CD4-positive, CD25-positive, alpha-beta regulatory T cell (primary cell): Measurements from ENCODE around the gene RAB3C. TPM values are rescaled to one million over a fixed set of nuclear protein-coding genes. Genes with fewer than 3 reads are reported as not detected.
A peak's percentile ranks its signal among the peaks of the same experiment; 100 is the strongest.

Experiments
- ATAC-seq, 2 donors: fragments of 150-1000 bp; cut with Tn5 transposase; one replicate each; pipeline ENCODE4 v1.10.0; 2021; ENCODE audit warnings: low read depth in 2 of 2, moderate number of reproducible peaks in 2 of 2, moderate library complexity in 1 of 2
- DNase-seq, 3 donors: peaks; one replicate each; pipeline versions ENCODE4 v3.0.0 to v3.0.0-alpha.2; 2012 to 2022; ENCODE audit warnings: mixed read lengths in 1 of 3
- H3K27ac ChIP-seq: one replicate; pipeline ENCODE4 v1.7.0; 2013; ENCODE audit warnings: mild to moderate bottlenecking, low read length; ENCODE audit not compliant: insufficient read depth, poor library complexity, severe bottlenecking
- H3K27me3 ChIP-seq: one replicate; pipeline ENCODE4 v1.7.0; 2013; ENCODE audit warnings: low read length; ENCODE audit not compliant: control insufficient read depth, insufficient read depth
- H3K36me3 ChIP-seq: one replicate; pipeline ENCODE4 v1.7.0; 2013; ENCODE audit warnings: mild to moderate bottlenecking, low read length, moderate library complexity; ENCODE audit not compliant: control insufficient read depth, insufficient read depth
- H3K4me1 ChIP-seq: 2 replicates; pipeline ENCODE4 v1.7.0; 2013; ENCODE audit warnings: mild to moderate bottlenecking, low read length; ENCODE audit not compliant: insufficient read depth, control insufficient read depth, poor library complexity, severe bottlenecking
- H3K4me3 ChIP-seq: one replicate; pipeline ENCODE4 v1.7.0; 2013; ENCODE audit warnings: low read depth, mild to moderate bottlenecking, low read length, moderate library complexity
- H3K9me3 ChIP-seq, 2 experiments: 1 replicate in 1 of 2; 2 replicates in 1 of 2; pipeline ENCODE4 v1.7.0; 2013; ENCODE audit warnings: low read length in 2 of 2, mild to moderate bottlenecking in 1 of 2, moderate library complexity in 1 of 2; ENCODE audit not compliant: control insufficient read depth in 2 of 2
- H3K27ac Mint-ChIP-seq, 3 donors: one replicate each; pipeline ENCODE4 v1.8.0; 2020 to 2022; ENCODE audit warnings: mild to moderate bottlenecking in 3 of 3, mixed read lengths in 3 of 3, moderate library complexity in 2 of 3
- H3K27me3 Mint-ChIP-seq: one replicate; pipeline ENCODE4 v1.8.0; 2022; ENCODE audit warnings: mild to moderate bottlenecking, mixed read lengths
- H3K36me3 Mint-ChIP-seq: one replicate; pipeline ENCODE4 v1.8.0; 2020; ENCODE audit warnings: mixed read lengths
- H3K4me1 Mint-ChIP-seq, 4 donors: one replicate each; pipeline ENCODE4 v1.8.0; 2020 to 2022; ENCODE audit warnings: mixed read lengths in 4 of 4, mild to moderate bottlenecking in 1 of 4
- H3K4me3 Mint-ChIP-seq, 4 donors: one replicate each; pipeline ENCODE4 v1.8.0; 2020 to 2022; ENCODE audit warnings: mild to moderate bottlenecking in 4 of 4, mixed read lengths in 4 of 4, moderate library complexity in 3 of 4
- H3K9me3 Mint-ChIP-seq, 7 donors: one replicate each; pipeline ENCODE4 v1.8.0; 2020 to 2022; ENCODE audit warnings: mixed read lengths in 7 of 7, mild to moderate bottlenecking in 3 of 7, moderate library complexity in 2 of 7
- polyA plus RNA-seq, 4 donors: library from polyadenylated mRNA; unstranded; fragments of 300-500 nt; fragmentation: Illumina TruSeq; gene quantifications; one replicate each; pipeline ENCODE4 v1.2.3, GENCODE V29; 2021
- total RNA-seq: library from RNA; stranded (reverse); gene quantifications from one replicate; pipeline ENCODE4 v1.2.3, GENCODE V29; 2022

The RAB3C gene
- total and polyA plus RNA-seq, 5 donors from 2014 or later, result not detected

GRCh38 chr5:58754250-58754649 lies 171.4 kb downstream of the RAB3C start:
- Histone ChIP-seq H3K27me3 (no peaks in the 10 kb centered on the region), H3K4me3 (no peak overlapping the region), H3K4me1 (no peaks in the 10 kb centered on the region), H3K36me3 (no peaks in the 10 kb centered on the region), H3K27ac (no peak overlapping the region), H3K9me3 (no peaks in the 10 kb centered on the region)
- DNase-seq (no peak), ATAC-seq (no peak)
- Mint-ChIP-seq H3K4me1 (peaks cover 0 to 7% (median 3%) of the 10 kb centered on the region in 4 donors), H3K36me3 (no peaks in the 10 kb centered on the region), H3K9me3 (peaks cover 0 to 6% (median 0%) of the 10 kb centered on the region in 7 donors), H3K4me3 (no peak overlapping the region), H3K27ac (no peak overlapping the region), H3K27me3 (peaks cover 4% of the 10 kb centered on the region)

- no peak for DNase-seq
- H3K4me3 ChIP-seq, result no peak overlapping the region
- peaks cover 4% of the 10 kb centered on the region for H3K27me3 Mint-ChIP-seq
- no peaks in the 10 kb centered on the region for H3K36me3 ChIP-seq
- no peaks in the 10 kb centered on the region for H3K9me3 ChIP-seq
- ATAC-seq, result no peak
- H3K27ac ChIP-seq, result no peak overlapping the region
- H3K27me3 ChIP-seq, result no peaks in the 10 kb centered on the region
- no peaks in the 10 kb centered on the region for H3K4me1 ChIP-seq
- H3K9me3 Mint-ChIP-seq, result peaks cover 0 to 6% (median 0%) of the 10 kb centered on the region in 7 donors
- no peaks in the 10 kb centered on the region for H3K36me3 Mint-ChIP-seq
- no peak overlapping the region for H3K4me3 Mint-ChIP-seq
- H3K4me1 Mint-ChIP-seq, result peaks cover 11 to 18% (median 14%) of the 10 kb centered on the region in 4 donors
- no peak overlapping the region for H3K27ac Mint-ChIP-seq
These were observed 172.5 kb downstream of the RAB3C start for GRCh38 chr5:58755397-58755796.

GRCh38 chr5:58759745-58760144 lies 176.9 kb downstream of the RAB3C start:
- Histone ChIP-seq H3K4me1 (no peaks in the 10 kb centered on the region), H3K4me3 (peak overlapping the region; percentile 84), H3K36me3 (no peaks in the 10 kb centered on the region), H3K27ac (no peak overlapping the region), H3K27me3 (no peaks in the 10 kb centered on the region), H3K9me3 (no peaks in the 10 kb centered on the region)
- peaks cover 0 to 3% (median 0%) of the 10 kb centered on the region in 7 donors for H3K9me3 Mint-ChIP-seq
- no peaks in the 10 kb centered on the region for H3K36me3 Mint-ChIP-seq
- peak overlapping the region; percentile 39 to 88 (median 55) for H3K27ac Mint-ChIP-seq
- DNase-seq (peak in 2 of 3 donors; percentile 9 to 61), ATAC-seq (peak in 1 of 2 donors; percentile 25)
- H3K4me3 Mint-ChIP-seq, result peak overlapping the region; percentile 65 to 79 (median 72)
- H3K27me3 Mint-ChIP-seq, result peaks cover 2% of the 10 kb centered on the region
- peaks cover 17 to 24% (median 21%) of the 10 kb centered on the region in 4 donors for H3K4me1 Mint-ChIP-seq

- H3K36me3 ChIP-seq, result no peaks in the 10 kb centered on the region
- no peaks in the 10 kb centered on the region for H3K27me3 Mint-ChIP-seq
- peak overlapping the region; percentile 84 for H3K4me3 ChIP-seq
- peaks cover 0 to 3% (median 0%) of the 10 kb centered on the region in 7 donors for H3K9me3 Mint-ChIP-seq
- H3K4me1 ChIP-seq, result no peaks in the 10 kb centered on the region
- ATAC-seq (no peak), DNase-seq (no peak)
- peak overlapping the region; percentile 65 to 79 (median 72) for H3K4me3 Mint-ChIP-seq
- H3K36me3 Mint-ChIP-seq, result no peaks in the 10 kb centered on the region
- H3K27me3 ChIP-seq, result no peaks in the 10 kb centered on the region
- H3K4me1 Mint-ChIP-seq, result peaks cover 17 to 24% (median 21%) of the 10 kb centered on the region in 4 donors
- no peak overlapping the region for H3K27ac ChIP-seq
- H3K9me3 ChIP-seq, result no peaks in the 10 kb centered on the region
- peak overlapping the region; percentile 39 to 88 (median 55) for H3K27ac Mint-ChIP-seq
These were observed 177.3 kb downstream of the RAB3C start for GRCh38 chr5:58760222-58760621.

GRCh38 chr5:58761407-58761806 lies 178.5 kb downstream of the RAB3C start:
- no peaks in the 10 kb centered on the region for H3K27me3 ChIP-seq
- H3K36me3 ChIP-seq, result no peaks in the 10 kb centered on the region
- no peak for DNase-seq
- Mint-ChIP-seq H3K4me3 (no peak overlapping the region), H3K4me1 (peaks cover 17 to 24% (median 21%) of the 10 kb centered on the region in 4 donors), H3K9me3 (peaks cover 0 to 3% (median 0%) of the 10 kb centered on the region in 7 donors), H3K36me3 (no peaks in the 10 kb centered on the region), H3K27me3 (peaks cover 5% of the 10 kb centered on the region), H3K27ac (no peak overlapping the region)
- no peak for ATAC-seq
- H3K4me1 ChIP-seq, result no peaks in the 10 kb centered on the region
- no peak overlapping the region for H3K4me3 ChIP-seq
- H3K9me3 ChIP-seq, result no peaks in the 10 kb centered on the region
- H3K27ac ChIP-seq, result no peak overlapping the region

- Mint-ChIP-seq H3K36me3 (no peaks in the 10 kb centered on the region), H3K4me1 (peaks cover 17 to 24% (median 21%) of the 10 kb centered on the region in 4 donors), H3K27ac (no peak overlapping the region), H3K4me3 (no peak overlapping the region), H3K9me3 (no peaks in the 10 kb centered on the region), H3K27me3 (peaks cover 5% of the 10 kb centered on the region)
- Histone ChIP-seq H3K4me3 (no peak overlapping the region), H3K4me1 (no peaks in the 10 kb centered on the region), H3K36me3 (no peaks in the 10 kb centered on the region), H3K27me3 (no peaks in the 10 kb centered on the region), H3K9me3 (no peaks in the 10 kb centered on the region), H3K27ac (no peak overlapping the region)
- no peak for DNase-seq
- ATAC-seq, result no peak
These were observed 180.5 kb downstream of the RAB3C start for GRCh38 chr5:58763390-58763789.

GRCh38 chr5:58764199-58764598 lies 181.3 kb downstream of the RAB3C start:
- peaks cover 17 to 21% (median 18%) of the 10 kb centered on the region in 4 donors for H3K4me1 Mint-ChIP-seq
- Histone ChIP-seq H3K9me3 (no peaks in the 10 kb centered on the region), H3K36me3 (no peaks in the 10 kb centered on the region), H3K4me3 (no peak overlapping the region), H3K27ac (no peak overlapping the region), H3K27me3 (no peaks in the 10 kb centered on the region), H3K4me1 (no peaks in the 10 kb centered on the region)
- H3K36me3 Mint-ChIP-seq, result no peaks in the 10 kb centered on the region
- ATAC-seq, result no peak
- DNase-seq, result no peak
- peaks cover 5% of the 10 kb centered on the region for H3K27me3 Mint-ChIP-seq
- H3K9me3 Mint-ChIP-seq, result no peaks in the 10 kb centered on the region
- no peak overlapping the region for H3K4me3 Mint-ChIP-seq
- H3K27ac Mint-ChIP-seq, result no peak overlapping the region

GRCh38 chr5:58765058-58765457 lies 182.2 kb downstream of the RAB3C start:
- no peak overlapping the region for H3K27ac ChIP-seq
- no peaks in the 10 kb centered on the region for H3K9me3 ChIP-seq
- Mint-ChIP-seq H3K36me3 (no peaks in the 10 kb centered on the region), H3K4me1 (peaks cover 8 to 13% (median 10%) of the 10 kb centered on the region in 4 donors), H3K9me3 (no peaks in the 10 kb centered on the region), H3K27me3 (peaks cover 5% of the 10 kb centered on the region), H3K27ac (no peak overlapping the region), H3K4me3 (no peak overlapping the region)
- no peaks in the 10 kb centered on the region for H3K4me1 ChIP-seq
- no peak for DNase-seq
- ATAC-seq, result no peak
- H3K36me3 ChIP-seq, result no peaks in the 10 kb centered on the region
- H3K4me3 ChIP-seq, result no peak overlapping the region
- H3K27me3 ChIP-seq, result no peaks in the 10 kb centered on the region
